HG02798 (cell line): Measurements from ENCODE around the gene FLT1.

Experiments
- ATAC-seq: cut with Tn5 transposase; IDR thresholded peaks from one replicate; pipeline ENCODE4 v1.9.1; 2021; ENCODE audit warnings: mild to moderate bottlenecking; ENCODE audit not compliant: unreplicated experiment, poor library complexity

FLT1 gene

DNA sequence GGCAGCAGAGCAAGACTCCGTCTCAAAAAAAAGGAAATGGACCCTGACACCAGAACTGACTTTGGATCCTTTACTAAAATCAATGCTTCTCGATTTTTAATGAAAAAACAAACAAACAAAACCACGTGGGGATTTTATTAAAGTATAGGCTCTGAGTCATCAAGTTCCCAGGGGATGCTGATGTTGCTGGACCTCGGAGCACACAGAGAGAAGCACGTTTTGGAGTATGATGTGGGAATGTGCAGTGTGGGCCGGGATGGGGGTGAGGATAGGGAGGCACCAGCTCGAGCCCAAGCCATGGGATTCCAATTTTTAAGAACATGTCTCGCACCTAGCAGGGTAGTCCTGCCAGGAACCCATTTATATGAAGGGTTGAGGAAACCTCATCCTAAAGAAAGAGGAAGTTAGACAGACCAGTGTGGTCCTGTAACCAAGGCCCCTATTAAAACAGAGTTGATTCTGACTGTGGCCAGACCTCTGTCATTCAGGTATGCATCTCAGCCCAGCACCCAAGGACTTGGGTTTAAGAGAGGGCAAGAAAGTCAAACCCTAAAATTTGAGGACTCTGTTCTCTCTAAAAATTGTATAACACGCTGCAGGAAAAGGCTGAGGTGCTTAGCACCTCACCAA lies 6.4 kb downstream of the FLT1 start:
- ATAC-seq, result no peak

DNA sequence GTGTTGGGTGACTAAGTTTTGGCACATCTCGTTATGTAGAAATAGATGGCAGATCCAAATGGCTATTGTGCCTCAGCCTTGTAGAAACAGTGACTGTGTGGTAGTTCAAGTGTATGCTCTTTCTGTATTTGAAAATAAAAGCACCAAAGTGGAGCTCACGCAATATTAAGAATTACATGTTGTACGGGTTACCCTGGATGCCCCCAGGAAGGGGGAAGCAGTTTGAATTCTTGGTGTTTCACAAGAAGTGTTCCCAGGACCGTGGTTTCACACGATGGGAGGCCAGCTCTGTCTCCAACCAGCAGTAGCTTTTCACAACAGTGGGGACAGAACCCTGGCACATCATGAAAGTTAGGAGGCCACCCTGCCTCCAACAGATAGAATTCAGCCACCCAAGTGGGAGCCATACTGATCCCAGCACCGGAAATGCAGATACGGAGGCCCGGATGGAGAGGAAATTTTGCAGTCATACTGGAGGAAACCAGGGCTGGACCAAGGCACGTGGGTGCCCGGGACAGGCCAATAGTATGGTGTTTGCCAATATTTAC lies 8.9 kb downstream of the FLT1 start:
- ATAC-seq, result no peak

DNA sequence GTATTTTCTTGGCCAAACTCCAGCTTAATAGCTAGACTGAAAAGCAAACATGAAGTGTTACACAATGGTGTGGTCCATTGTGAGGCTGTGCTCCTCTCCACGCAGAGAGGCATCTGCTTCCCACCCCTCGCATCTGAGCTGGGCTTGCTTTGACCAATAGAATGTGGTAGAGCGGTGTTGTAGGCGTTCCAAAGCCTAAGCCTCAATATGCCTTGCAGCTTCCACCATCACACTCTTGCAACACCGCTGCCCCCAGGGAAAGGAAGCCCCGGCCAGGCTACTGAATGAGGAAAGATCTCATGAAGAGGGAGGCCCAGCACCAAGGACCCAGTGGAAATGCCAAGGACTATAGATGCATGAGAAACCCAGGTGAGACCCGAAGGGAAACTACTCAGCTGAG lies 9.4 kb downstream of the FLT1 start:
- ATAC-seq, result no peak

DNA sequence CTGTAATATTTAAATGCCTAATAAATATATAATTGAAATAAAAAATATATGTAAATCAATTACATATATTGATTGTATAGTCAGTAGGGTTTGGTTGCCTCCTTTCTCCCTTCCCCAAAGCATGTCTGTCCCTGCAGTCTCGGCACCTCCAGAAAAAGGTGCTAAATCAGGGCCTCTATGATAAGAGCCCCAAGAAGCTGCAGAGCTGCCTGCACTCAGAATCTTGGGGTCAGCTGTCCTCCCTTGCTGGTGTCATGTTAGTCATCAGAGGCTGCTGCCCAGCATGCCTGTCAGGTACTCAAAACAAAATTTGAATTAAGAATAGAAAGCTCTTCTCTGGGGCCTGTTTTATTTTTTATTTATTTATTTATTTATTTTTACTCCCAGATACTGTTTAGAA lies 9.8 kb downstream of the FLT1 start:
- no peak for ATAC-seq

DNA sequence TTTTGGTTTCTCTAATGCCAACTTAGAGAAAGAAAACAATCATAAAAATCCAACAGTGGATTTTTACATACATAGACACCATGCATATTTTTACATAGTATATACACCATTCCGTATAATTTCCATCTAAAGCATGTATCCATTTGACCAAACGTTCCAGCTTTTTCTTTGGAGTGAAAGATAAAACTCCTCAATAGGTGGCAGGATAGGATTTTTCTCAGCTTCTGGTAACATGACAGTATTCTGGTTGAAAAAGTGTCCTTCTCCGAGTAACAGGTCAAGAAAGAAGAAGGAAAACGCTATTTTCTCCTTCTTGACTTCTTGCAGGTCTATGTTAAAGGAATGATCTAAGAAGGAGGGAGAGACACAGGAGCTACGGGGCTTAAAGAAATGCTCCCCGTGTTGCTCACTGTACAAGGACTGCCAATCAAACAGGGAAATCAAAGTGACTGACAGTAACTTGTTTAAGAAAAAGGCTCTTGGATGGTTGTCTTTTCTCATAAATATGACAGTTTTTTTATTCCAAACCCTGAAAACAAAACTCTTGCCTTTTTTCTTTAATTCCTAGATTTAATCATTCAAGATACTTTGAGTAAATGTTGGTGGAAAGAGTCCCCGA lies 11.5 kb downstream of the FLT1 start:
- no peak for ATAC-seq

DNA sequence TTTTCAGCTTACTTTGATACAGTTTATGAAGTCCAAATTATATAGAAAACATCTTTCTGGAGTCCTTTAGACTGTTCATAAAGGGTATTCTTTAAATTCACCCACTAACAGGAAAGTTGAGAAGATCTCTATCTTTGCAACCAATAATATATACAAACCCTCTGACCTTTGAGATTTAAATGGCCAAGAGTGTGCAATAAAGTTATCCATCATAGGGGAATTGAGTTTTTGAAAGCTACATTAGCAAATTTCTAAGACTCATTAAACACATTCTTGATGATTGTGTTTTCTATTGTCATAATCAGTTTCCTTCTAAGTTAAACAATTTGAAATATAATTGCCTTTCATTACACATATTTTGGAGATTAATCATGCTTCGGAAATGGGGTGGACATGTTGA lies 15.9 kb downstream of the FLT1 start:
- no peak for ATAC-seq

DNA sequence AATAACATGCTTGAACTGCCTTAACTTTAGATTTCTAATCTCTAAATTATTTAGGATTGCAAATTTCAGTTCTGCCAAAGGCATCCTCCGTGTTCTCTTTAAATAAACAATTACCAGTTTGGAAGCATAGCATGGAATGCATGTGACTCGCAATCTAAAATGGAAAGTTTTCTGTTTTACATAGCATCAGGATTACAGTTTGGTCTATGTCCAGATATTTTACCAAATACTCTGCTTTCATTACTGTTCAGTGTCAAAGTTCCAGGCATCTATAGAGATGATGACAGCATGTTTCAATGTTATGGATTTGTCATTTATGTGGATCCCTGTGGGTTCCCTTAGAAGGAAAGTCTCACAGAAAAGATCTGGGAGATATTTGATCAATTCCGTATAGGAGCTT lies 16.8 kb downstream of the FLT1 start:
- ATAC-seq, result no peak

DNA sequence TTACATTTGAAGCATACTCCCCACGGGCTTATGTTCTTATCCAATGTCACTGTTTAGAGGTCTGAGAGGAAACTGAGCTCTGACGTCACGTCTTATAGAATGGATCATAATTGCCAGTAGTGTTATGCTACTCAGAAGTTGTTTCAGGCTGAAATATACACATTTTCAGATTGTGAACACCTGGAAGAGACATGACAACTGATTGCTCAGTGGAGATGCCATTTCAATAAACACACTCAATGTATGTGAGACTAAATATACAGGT lies 17.3 kb downstream of the FLT1 start:
- ATAC-seq, result no peak

DNA sequence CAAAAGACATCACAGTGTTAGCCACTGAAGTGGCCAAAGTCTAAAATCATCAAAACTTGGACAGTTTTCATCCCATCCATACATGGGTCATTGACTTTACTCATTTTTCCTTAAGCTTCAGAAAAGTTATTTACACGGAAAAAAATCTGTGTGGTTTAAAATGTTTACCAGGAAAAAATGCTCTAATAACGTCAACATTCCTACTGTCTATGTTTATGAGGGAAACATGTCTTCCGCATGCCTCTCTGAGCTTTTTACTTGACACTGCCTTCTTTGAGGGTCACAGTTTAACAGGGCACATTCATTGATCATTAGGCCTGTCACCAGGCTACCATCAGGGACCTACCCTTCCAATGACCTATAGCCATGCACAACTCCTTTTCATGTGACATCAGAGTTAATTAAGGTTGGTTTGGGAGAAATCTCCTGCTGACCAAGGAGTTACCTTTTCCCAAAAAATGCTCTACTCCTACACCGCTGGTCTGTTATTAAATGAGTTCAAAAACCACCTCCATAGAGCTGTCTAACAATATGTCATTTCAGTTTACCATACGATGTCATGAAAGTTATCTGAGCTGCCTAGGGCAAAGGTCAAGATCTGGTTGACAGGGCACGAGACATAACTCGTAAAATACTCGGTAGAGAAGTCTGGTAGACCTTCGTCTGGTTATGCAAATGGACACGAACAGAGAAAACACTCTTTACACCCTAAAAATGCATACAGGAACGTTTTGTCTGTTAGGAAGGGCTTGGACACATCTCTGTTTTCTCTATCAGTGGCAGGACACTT lies 17.8 kb downstream of the FLT1 start:
- no peak for ATAC-seq

DNA sequence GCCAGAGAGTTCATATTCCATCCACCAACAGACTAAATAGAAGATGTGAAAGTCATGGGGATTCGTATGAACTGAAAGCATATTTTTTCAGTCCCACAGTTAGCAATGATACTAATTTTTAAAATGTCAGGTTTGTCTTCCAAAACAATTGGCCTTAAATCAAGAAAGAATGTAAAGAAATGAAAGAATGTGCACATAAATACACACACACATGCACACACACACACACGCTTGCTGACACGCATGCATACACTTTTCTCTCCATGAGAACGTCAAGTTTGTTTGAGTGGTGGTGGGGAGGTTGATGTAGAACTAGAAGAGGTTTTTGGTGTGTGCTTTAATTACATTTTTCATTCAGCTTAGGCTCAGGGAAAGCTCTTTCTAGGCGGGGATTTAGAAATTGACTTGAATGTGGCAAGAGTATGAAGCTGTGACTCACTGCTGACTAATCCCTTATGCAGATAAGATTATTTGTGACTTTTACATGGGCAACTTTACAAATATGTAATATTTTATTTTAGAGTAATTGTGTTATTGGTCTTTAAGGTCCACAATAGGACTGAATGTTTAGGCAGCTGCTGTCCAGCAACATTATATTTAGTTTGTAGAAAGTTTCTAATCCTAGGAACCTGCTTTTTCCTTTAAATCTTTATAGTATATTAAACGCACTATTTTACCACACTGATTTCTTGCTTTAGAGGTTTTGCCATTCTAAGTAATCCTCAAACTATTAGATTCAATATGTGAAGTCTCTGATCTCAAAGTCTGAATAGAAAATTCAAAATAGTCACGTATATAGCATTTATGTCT lies 18.8 kb downstream of the FLT1 start:
- ATAC-seq, result no peak

DNA sequence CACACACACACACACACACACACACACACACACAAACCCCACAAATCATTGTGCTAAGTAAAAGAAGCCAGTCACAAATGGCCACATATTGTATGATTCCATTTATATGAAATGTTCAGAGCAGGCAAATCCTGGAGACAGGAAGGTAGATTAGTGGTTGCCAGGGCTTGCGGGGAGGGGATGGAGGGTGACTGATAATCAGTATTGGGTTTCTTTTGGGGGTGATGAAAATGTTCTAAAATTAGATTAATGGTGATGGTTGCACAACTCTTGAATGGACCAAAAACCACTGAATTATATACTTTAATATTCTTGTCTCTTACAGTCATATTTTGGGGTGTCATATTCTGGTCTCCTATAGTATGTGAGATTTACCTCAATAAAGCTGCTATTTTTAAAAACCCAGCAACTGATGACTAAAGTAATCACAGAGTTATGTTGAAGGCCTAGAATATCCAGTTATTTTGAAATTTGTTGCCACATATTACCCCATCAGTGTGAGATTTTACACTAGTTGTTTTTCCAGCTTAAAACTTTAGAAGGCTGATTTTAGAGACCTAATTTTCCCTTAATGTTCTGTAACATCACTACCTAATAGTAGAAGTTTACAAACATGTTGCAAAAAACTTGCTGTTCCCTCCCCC lies 20.3 kb downstream of the FLT1 start:
- no peak for ATAC-seq

DNA sequence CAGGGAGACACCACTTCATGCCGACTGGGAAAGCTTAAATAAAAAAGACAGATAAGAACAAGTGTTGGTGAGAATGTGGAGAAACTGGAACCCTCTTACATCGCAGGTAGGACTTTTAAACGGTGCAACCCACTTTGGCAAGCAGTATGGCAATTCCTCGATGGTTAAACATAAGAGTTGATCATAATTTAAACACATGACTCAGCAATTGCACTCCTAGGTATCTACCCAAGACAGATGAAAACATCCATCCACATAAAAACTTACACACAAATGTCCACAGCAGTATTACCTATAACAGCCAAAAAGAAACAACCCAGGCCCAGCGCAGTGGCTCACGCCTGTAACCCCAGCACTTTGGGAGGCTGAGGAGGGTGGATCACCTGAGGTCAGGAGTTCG lies 21.9 kb downstream of the FLT1 start:
- ATAC-seq, result no peak

DNA sequence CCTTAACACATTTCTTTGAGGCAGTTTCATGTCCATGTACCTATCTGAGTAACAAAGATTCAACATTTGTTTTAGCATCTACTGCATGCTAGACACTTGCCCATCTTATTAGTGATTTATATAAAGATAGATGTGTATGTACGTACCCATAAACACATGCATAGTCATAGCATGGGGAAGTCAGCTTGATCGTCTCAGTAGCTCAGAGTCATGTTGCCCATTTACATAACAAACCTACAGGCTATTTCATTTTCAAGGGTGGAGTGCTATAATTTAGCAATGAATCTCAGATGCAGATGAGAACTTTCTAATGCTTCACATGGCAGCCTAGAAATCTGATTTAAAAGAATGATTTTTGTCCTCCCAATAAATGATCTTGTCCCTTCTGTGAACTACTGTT lies 23.5 kb downstream of the FLT1 start:
- ATAC-seq, result no peak

DNA sequence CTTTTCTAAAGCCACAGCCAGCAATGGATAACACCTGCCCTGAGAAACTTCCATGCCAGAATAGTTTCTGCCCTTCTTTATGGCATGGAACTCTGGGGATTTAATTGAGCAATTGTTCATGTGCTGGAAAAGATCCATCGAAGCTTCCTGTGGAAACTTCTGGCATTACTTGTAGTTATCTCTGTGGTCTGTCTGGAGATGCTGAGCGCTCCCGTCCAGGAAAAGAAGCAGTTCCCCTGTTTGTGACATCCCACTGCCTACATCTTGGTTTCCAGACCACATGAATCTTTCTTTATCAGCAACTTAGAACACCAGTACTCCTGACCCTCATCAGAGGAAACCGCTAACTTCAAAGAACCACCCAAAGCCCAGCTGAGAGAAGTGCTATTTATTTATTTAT lies 24.6 kb downstream of the FLT1 start:
- no peak for ATAC-seq

DNA sequence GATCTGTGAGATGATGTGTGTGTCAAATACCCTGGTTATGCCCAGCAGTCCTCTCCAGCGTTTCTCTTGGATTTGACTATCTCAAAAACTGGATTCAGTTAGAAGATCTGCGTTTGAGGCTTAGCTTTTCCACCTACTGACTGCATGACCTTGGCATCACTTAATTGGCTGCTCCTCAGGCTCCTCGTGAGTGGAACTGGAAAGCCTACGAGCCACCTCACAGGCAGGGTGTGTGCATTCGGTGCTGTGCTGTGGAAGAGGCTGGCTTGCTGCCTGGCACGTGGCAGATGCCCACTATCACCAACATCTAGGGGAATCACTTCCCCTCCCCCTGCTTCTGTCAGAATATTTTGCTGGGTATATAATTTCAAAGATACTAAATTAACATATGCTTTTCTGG lies 25.6 kb downstream of the FLT1 start:
- no peak for ATAC-seq

DNA sequence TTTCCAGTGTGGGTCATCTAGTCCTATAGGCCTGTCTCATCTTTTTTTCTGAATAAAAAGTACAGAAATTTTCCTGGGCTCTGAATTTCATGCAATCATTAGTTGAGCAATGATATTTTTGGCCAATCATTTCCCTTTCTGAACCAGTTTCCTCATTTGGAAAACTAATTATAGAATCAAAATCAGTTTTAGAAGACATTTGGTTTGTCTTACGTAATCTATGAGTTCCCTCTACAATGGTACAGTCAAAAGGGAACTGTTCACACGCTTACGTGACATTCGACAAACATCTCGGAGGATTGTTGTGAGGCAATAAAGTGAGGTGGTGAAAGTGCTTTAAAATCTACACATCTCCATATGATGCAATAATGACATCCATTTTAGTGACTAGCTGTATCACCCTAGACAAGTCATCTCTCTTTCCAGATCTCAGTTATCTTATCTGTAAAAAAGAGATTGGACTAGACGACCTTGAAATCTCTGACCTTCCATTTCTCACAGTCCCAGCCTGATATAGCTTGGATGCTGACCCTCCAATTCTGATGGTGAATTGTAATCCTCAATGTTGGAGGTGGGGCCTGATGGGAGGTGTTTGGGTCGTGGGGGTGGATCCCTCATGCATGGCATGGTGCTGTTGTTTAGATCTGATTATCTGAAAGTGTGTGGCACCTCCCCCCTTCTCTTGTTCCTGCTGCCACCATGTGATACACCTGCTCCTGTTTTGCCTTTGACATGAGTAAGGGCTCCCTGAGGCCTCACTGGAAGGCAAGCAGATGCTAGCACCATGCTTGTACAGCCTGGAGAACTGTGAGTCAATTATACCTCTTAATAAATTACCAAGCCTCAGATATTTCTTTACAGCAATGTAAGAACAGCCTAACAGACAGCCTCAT lies 26.7 kb downstream of the FLT1 start:
- ATAC-seq, result no peak

DNA sequence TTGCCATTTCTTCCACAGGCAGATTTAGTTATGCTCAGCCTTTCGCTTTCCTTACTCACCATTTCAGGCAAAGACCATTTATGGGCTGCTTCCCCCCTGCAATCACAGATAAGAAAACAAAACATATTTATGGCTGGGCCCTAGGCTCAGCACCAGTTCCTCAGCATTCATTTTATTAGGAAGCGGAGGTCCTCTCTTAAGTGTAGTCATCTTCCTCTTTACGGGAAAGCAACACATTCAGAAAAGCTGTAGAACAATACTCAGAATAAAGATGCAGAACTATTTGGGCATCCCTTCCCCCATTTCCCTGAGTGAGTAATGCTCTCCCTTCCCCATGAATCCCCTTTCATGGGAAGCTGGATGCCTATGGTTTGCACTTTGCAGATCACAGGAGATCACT lies 27.9 kb downstream of the FLT1 start:
- no peak for ATAC-seq

DNA sequence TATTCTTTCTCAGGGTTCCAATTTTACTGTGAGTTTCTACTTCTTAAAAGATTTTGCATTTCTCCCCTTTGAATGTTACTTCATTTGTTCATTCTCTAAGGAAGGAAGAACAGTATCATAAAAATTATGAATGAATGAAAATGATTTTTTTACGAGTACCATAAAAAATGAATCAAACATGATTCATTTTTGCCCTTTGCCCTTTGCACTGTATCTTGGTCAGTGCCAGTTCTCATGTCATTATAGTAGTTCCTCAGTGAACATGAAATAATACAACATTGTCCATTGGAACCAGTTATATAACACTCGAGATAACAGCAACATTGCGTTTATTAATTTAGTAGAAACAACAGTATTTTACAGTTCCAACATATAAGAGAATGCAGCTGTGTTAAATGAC lies 28.8 kb downstream of the FLT1 start:
- no peak for ATAC-seq

DNA sequence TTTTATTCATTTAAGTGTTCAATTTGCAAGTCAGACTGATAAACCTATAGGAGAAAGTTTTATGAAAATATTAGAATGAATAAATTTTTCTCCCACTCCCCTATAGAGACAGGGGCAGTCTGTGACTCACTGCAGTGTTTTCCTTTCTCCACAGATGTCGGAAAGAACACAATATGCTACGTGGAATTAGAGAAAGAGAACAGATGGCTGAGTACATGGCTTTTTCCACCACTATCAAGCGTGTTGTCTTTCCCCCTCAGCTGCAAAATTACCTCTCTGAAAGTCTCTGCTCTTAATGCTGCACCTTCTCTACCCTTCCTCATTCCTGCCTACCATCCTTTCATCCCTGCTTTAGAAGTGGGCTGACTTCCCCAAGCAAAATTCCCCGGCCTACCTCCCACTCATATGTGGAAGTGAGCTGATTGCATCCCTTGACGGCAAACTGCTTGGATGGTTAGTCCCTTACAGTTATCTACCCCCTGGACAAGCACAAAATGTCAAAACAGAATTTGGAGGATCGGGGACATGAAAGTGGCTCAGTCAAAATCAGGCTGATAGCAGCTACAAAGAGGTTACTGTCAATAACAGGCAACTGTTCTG lies 30.0 kb downstream of the FLT1 start:
- no peak for ATAC-seq
